ENCODE data around the gene OR8G1. TPM values are rescaled to one million over a fixed set of nuclear protein-coding genes. Genes with fewer than 3 reads are reported as not detected.
"Not testable (repeated sequence)": the region's sequence is repeated elsewhere in the genome, so short reads cannot be mapped to it uniquely, and the experiment has no call there.

Gene OR8G1
- total RNA-seq, 1 donor from 2014 or later, result not detected

- Mint-ChIP-seq H3K4me1 (no peaks in the 10 kb centered on the region), H3K4me3 (no peak overlapping the region), H3K9me3 (no peaks in the 10 kb centered on the region), H3K27ac (no peak overlapping the region), H3K27me3 (no peaks in the 10 kb centered on the region), H3K36me3 (ENCODE audit: low read depth) (no peaks in the 10 kb centered on the region)
- DNase-seq (no peak), ATAC-seq (ENCODE audit: low read depth) (no peak)
- intact Hi-C loops (cut with micrococcal nuclease), result no loop called here
- no peak for TF ChIP-seq CTCF (IDR thresholded peaks at IDR 0.05)
- POLR2A ChIA-PET, result no interaction called here
- CTCF ChIA-PET, result no interaction called here
Measured at GRCh38 chr11:124214027-124214426, 26.9 kb upstream of the OR8G1 start.

- TF ChIP-seq CTCF (IDR thresholded peaks at IDR 0.05), result no peak
- ATAC-seq (ENCODE audit: low read depth), result no peak
- DNase-seq, result no peak
- CTCF ChIA-PET, result no interaction called here
- POLR2A ChIA-PET, result no interaction called here
- no peaks in the 10 kb centered on the region for H3K4me1 Mint-ChIP-seq
- no peaks in the 10 kb centered on the region for H3K9me3 Mint-ChIP-seq
- no peak overlapping the region for H3K4me3 Mint-ChIP-seq
- H3K36me3 Mint-ChIP-seq (ENCODE audit: low read depth), result no peaks in the 10 kb centered on the region
- no peaks in the 10 kb centered on the region for H3K27me3 Mint-ChIP-seq
- intact Hi-C loops (cut with micrococcal nuclease), result no loop called here
- H3K27ac Mint-ChIP-seq, result no peak overlapping the region
Measured at GRCh38 chr11:124219126-124219525, 21.8 kb upstream of the OR8G1 start.

- intact Hi-C loops (cut with micrococcal nuclease), result no loop called here
- Mint-ChIP-seq H3K27me3 (peaks cover 5% of the 10 kb centered on the region), H3K9me3 (no peaks in the 10 kb centered on the region), H3K27ac (no peak overlapping the region), H3K36me3 (ENCODE audit: low read depth) (no peaks in the 10 kb centered on the region), H3K4me1 (no peaks in the 10 kb centered on the region), H3K4me3 (no peak overlapping the region)
- no peak for DNase-seq
- ATAC-seq (ENCODE audit: low read depth), result no peak
- POLR2A ChIA-PET, result no interaction called here
- CTCF ChIA-PET, result no interaction called here
- no peak for TF ChIP-seq CTCF (IDR thresholded peaks at IDR 0.05)
Measured at GRCh38 chr11:124222407-124222806, 18.5 kb upstream of the OR8G1 start.

GRCh38 chr11:124224618-124225423 is 16.1 kb upstream of the OR8G1 start:
- H3K4me1 Mint-ChIP-seq; DNase-seq; H3K27ac Mint-ChIP-seq; POLR2A ChIA-PET; H3K4me3 Mint-ChIP-seq; intact Hi-C loops (cut with micrococcal nuclease); CTCF ChIA-PET; H3K9me3 Mint-ChIP-seq; ATAC-seq (ENCODE audit: low read depth); H3K27me3 Mint-ChIP-seq; H3K36me3 Mint-ChIP-seq (ENCODE audit: low read depth): not testable (repeated sequence)

GRCh38 chr11:124225471-124225870 is 15.4 kb upstream of the OR8G1 start:
- no peaks in the 10 kb centered on the region for H3K36me3 Mint-ChIP-seq (ENCODE audit: low read depth)
- no peak for TF ChIP-seq CTCF (IDR thresholded peaks at IDR 0.05)
- DNase-seq (no peak), ATAC-seq (ENCODE audit: low read depth) (no peak)
- no peak overlapping the region for H3K27ac Mint-ChIP-seq
- H3K27me3 Mint-ChIP-seq, result peaks cover 5% of the 10 kb centered on the region
- intact Hi-C loops (cut with micrococcal nuclease), result no loop called here
- POLR2A ChIA-PET, result no interaction called here
- H3K9me3 Mint-ChIP-seq, result no peaks in the 10 kb centered on the region
- CTCF ChIA-PET, result no interaction called here
- no peaks in the 10 kb centered on the region for H3K4me1 Mint-ChIP-seq
- no peak overlapping the region for H3K4me3 Mint-ChIP-seq

- DNase-seq (no peak), ATAC-seq (ENCODE audit: low read depth) (no peak)
- POLR2A ChIA-PET, result no interaction called here
- Mint-ChIP-seq H3K27ac (no peak overlapping the region), H3K27me3 (no peaks in the 10 kb centered on the region), H3K4me3 (no peak overlapping the region), H3K4me1 (no peaks in the 10 kb centered on the region), H3K9me3 (no peaks in the 10 kb centered on the region), H3K36me3 (ENCODE audit: low read depth) (no peaks in the 10 kb centered on the region)
- CTCF ChIA-PET, result no interaction called here
- intact Hi-C loops (cut with micrococcal nuclease), result no loop called here
- TF ChIP-seq CTCF (IDR thresholded peaks at IDR 0.05), result no peak
Measured at GRCh38 chr11:124233376-124233775, 7.5 kb upstream of the OR8G1 start.

All from activated B cell treated with CpG ODN at 0.5 μM for 24 hours (primary cell).